ENCODE measurements around the gene EHD4.

The EHD4 gene

DNA sequence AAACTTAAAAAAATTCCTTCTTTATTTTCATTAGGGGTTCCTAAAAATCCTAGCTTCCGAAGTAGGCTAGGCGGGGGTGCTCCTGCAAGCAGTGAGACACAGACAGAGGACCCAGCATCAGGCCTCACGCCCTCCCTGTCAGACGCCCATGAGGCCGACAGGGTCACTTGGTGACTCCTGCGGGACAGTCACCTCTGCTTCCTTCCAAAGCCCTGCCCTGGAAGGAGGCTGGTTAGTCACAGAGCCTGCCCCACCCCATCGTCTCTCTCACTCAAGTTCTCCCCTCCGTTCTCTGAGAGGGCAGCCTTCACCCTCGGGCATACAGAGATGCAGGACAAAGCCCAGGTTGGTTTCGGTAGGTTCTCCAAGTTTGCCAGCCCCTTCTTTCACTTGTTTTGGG, 38.6 kb downstream of the EHD4 start:
- Histone ChIP-seq H3K4me1 (ENCODE audit: insufficient read depth, insufficient read length) (peaks cover 9% of the 10 kb centered on the region), H3K4me3 (ENCODE audit: insufficient read length, low read depth) (no peak overlapping the region), H3K27me3 (ENCODE audit: insufficient read depth, insufficient read length) (no peaks in the 10 kb centered on the region), H3K36me3 (ENCODE audit: insufficient read depth, insufficient read length, low read length) (peaks cover 27% of the 10 kb centered on the region), H3K9me3 (ENCODE audit: insufficient read depth, low read length) (no peaks in the 10 kb centered on the region), H3K9ac (ENCODE audit: insufficient read length, low read depth) (no peak overlapping the region)
- no peak for DNase-seq (ENCODE audit: low read depth, low spot score)
- TF ChIP-seq SUZ12 (IDR thresholded peaks at IDR 0.05; ENCODE audit: extremely low read depth, insufficient read depth, insufficient read length) (no peak), ZNF274 (IDR thresholded peaks at IDR 0.05; ENCODE audit: low read depth, low read length) (no peak), YY1 (IDR thresholded peaks at IDR 0.05; ENCODE audit: insufficient read depth, insufficient read length) (no peak)

DNA sequence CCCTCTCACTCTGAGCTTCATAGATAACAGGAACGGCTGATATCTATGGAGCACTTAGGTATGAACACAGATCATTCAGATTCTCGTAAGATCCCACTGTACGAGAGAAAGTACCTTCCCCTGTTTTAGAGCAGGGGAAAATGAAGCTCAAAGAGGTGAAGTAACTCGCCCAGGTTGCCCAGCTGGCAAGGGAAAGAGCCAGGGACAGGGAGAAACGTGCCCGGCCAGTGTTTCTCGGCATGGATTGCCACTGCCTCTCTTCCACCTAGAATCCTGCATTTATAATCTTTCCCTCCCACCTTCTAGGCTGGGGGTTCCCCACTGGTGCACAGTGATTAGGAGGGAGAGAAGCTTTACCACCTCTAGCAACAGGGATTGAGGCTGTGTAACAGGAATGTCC, 39.0 kb downstream of the EHD4 start:
- Histone ChIP-seq H3K36me3 (ENCODE audit: insufficient read depth, insufficient read length, low read length) (peaks cover 26% of the 10 kb centered on the region), H3K4me3 (ENCODE audit: insufficient read length, low read depth) (no peak overlapping the region), H3K4me1 (ENCODE audit: insufficient read depth, insufficient read length) (peaks cover 9% of the 10 kb centered on the region), H3K9me3 (ENCODE audit: insufficient read depth, low read length) (no peaks in the 10 kb centered on the region), H3K9ac (ENCODE audit: insufficient read length, low read depth) (peak overlapping the region; percentile 0), H3K27me3 (ENCODE audit: insufficient read depth, insufficient read length) (no peaks in the 10 kb centered on the region)
- no peak for DNase-seq (ENCODE audit: low read depth, low spot score)
- TF ChIP-seq YY1 (IDR thresholded peaks at IDR 0.05; ENCODE audit: insufficient read depth, insufficient read length) (no peak), SUZ12 (IDR thresholded peaks at IDR 0.05; ENCODE audit: extremely low read depth, insufficient read depth, insufficient read length) (no peak), ZNF274 (IDR thresholded peaks at IDR 0.05; ENCODE audit: low read depth, low read length) (no peak)

DNA sequence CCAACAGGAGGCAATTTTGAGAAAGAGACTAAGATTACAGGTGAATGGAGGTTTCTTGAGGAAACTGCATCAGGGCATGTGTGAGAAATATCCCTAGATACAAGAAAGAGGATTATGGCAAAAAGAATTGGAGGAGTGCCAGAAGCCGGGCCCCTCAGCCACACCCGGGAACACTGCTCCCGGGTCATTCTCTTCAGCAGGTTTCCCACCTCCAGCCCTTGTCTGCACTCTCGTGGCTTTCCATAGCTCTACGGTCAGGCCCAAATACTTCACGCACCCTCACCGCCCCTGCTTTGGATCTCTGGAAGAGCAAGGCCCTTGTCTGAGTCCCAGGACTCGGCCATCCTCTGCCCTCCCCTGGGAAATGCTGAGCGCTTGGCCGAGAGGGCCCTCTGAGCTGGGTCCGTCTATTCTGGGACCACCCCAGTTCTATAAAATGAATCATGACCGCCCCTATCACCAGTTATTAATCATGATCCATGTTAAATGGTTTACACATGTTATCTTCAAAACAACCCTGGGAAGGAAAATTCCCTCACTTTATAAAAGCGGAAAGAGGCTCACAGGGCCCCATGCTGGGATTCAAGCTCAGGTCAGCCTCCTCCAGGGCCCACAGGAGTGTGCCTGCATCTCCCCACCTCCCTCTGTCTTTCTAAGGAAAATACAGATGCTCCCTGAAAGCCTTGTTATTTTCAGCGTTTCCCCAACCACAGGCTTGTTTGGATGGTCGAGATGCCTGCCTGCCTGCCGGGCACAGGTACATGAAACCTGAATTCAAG, 39.7 kb downstream of the EHD4 start:
- H3K4me1 ChIP-seq (ENCODE audit: insufficient read depth, insufficient read length) = peaks cover 9% of the 10 kb centered on the region
- peaks cover 25% of the 10 kb centered on the region for H3K36me3 ChIP-seq (ENCODE audit: insufficient read depth, insufficient read length, low read length)
- no peak for TF ChIP-seq ZNF274 (IDR thresholded peaks at IDR 0.05; ENCODE audit: low read depth, low read length)
- TF ChIP-seq SUZ12 (IDR thresholded peaks at IDR 0.05; ENCODE audit: extremely low read depth, insufficient read depth, insufficient read length) = no peak
- no peak for TF ChIP-seq YY1 (IDR thresholded peaks at IDR 0.05; ENCODE audit: insufficient read depth, insufficient read length)
- no peak overlapping the region for H3K4me3 ChIP-seq (ENCODE audit: insufficient read length, low read depth)
- H3K9ac ChIP-seq (ENCODE audit: insufficient read length, low read depth) = peak overlapping the region; percentile 0
- no peaks in the 10 kb centered on the region for H3K9me3 ChIP-seq (ENCODE audit: insufficient read depth, low read length)
- no peaks in the 10 kb centered on the region for H3K27me3 ChIP-seq (ENCODE audit: insufficient read depth, insufficient read length)
- no peak for DNase-seq (ENCODE audit: low read depth, low spot score)

DNA sequence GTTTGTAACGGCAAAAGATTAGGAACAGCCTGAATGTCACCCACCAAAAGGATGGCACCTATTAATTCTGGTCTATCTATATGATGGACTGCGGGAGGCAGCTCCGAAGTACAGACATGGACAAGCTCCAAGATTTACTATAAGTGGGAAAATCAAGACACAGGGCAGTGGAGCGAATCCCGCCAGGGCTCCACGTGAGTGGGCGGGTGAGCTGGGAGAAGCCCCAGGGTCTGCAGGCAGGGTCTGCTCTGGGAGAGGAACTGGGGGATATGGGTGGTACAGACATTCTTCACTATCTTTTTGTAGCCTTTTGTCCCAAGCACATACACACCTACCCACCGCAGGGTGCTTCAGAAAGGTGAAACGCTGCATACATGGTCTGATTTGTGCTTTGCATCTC, 40.3 kb downstream of the EHD4 start:
- Histone ChIP-seq H3K4me3 (ENCODE audit: insufficient read length, low read depth) (no peak overlapping the region), H3K9ac (ENCODE audit: insufficient read length, low read depth) (no peak overlapping the region), H3K4me1 (ENCODE audit: insufficient read depth, insufficient read length) (peaks cover 9% of the 10 kb centered on the region), H3K9me3 (ENCODE audit: insufficient read depth, low read length) (no peaks in the 10 kb centered on the region), H3K36me3 (ENCODE audit: insufficient read depth, insufficient read length, low read length) (peaks cover 20% of the 10 kb centered on the region), H3K27me3 (ENCODE audit: insufficient read depth, insufficient read length) (no peaks in the 10 kb centered on the region)
- DNase-seq (ENCODE audit: low read depth, low spot score) = no peak
- no peak for TF ChIP-seq SUZ12 (IDR thresholded peaks at IDR 0.05; ENCODE audit: extremely low read depth, insufficient read depth, insufficient read length)
- no peak for TF ChIP-seq ZNF274 (IDR thresholded peaks at IDR 0.05; ENCODE audit: low read depth, low read length)

DNA sequence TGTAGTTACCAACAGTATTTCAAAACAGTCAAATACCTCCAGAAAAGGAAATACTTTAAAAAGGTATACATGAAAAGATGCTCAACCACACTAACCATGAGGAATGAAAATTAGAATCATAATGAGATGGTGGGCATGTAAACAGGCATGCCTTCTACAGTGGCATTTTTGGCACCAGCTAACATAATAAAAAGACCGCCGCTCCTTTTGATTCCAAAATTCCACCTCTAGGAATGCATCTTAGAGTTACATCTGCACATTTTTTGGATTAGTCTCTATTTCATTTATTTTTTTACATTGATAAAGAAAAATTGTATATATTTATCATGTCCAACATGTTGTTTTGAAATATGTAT, 41.5 kb downstream of the EHD4 start:
- Histone ChIP-seq H3K4me1 (ENCODE audit: insufficient read depth, insufficient read length) (peaks cover 15% of the 10 kb centered on the region), H3K9ac (ENCODE audit: insufficient read length, low read depth) (no peak overlapping the region), H3K36me3 (ENCODE audit: insufficient read depth, insufficient read length, low read length) (peaks cover 11% of the 10 kb centered on the region), H3K27me3 (ENCODE audit: insufficient read depth, insufficient read length) (no peaks in the 10 kb centered on the region), H3K9me3 (ENCODE audit: insufficient read depth, low read length) (no peaks in the 10 kb centered on the region), H3K4me3 (ENCODE audit: insufficient read length, low read depth) (no peak overlapping the region)
- DNase-seq (ENCODE audit: low read depth, low spot score) = no peak
- TF ChIP-seq ZNF274 (IDR thresholded peaks at IDR 0.05; ENCODE audit: low read depth, low read length) (no peak), SUZ12 (IDR thresholded peaks at IDR 0.05; ENCODE audit: extremely low read depth, insufficient read depth, insufficient read length) (no peak), YY1 (IDR thresholded peaks at IDR 0.05; ENCODE audit: insufficient read depth, insufficient read length) (no peak)

DNA sequence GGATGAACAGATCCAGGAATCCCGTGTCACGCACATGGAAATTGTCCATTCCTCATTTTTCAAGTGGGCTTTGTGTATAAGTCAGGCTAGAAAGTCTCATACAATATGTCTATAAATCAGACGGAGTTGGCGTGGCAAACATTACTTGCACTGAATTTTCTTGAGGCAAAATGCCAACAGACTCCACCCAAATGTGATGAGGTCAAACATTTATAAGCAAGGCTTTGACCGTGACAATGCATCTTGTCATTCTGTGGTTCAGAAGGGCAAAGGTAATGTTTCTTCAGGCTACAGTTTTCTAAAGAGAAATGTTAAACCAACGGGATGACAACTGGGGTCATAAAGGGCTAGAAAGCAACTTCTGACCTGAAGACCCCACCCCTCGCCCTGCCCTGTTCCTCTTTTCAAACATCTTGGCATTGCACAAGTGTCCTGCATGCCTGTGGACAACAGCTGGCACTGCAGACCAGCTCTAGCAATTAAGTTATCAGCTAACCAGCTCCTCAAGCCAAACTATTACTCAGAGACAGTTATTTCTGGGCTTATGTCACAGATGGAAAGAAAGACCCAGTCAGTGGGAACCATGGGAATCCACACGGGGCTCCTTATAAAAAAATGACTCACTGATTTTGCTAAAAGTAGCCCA, 42.0 kb downstream of the EHD4 start:
- no peak for TF ChIP-seq YY1 (IDR thresholded peaks at IDR 0.05; ENCODE audit: insufficient read depth, insufficient read length)
- no peak for TF ChIP-seq ZNF274 (IDR thresholded peaks at IDR 0.05; ENCODE audit: low read depth, low read length)
- no peak for TF ChIP-seq SUZ12 (IDR thresholded peaks at IDR 0.05; ENCODE audit: extremely low read depth, insufficient read depth, insufficient read length)
- no peaks in the 10 kb centered on the region for H3K9me3 ChIP-seq (ENCODE audit: insufficient read depth, low read length)
- no peaks in the 10 kb centered on the region for H3K27me3 ChIP-seq (ENCODE audit: insufficient read depth, insufficient read length)
- H3K36me3 ChIP-seq (ENCODE audit: insufficient read depth, insufficient read length, low read length) = peaks cover 12% of the 10 kb centered on the region
- H3K4me3 ChIP-seq (ENCODE audit: insufficient read length, low read depth) = no peak overlapping the region
- no peak overlapping the region for H3K9ac ChIP-seq (ENCODE audit: insufficient read length, low read depth)
- peaks cover 15% of the 10 kb centered on the region for H3K4me1 ChIP-seq (ENCODE audit: insufficient read depth, insufficient read length)
- no peak for DNase-seq (ENCODE audit: low read depth, low spot score)
